Spleen (tissue), 7 donors: ENCODE results near the gene ZNF3.

Experiments
- CTCF ChIP-seq, 11 experiments: fragments of 200-600 bp in 7 of 11; fragments of 450-650 bp in 4 of 11; sonication (generic) in 4 of 11; IDR thresholded peaks in 8 of 11; conservative IDR thresholded peaks in 3 of 11; 1 replicate in 7 of 11; 2 replicates in 4 of 11; pipeline versions ENCODE4 v1.4.0 to v1.8.0; 2016 to 2021; ENCODE audit warnings: antibody characterized with exemption in 11 of 11, inconsistent platforms in 4 of 11, mild to moderate bottlenecking in 1 of 11
- POLR2A ChIP-seq, 3 donors: fragments of 450-650 bp; IDR thresholded peaks; one replicate each; pipeline ENCODE4 v1.5.1; 2017; ENCODE audit warnings: antibody characterized with exemption in 3 of 3, mild to moderate bottlenecking in 1 of 3
- donor health status: DM: no; HTN: no; CAD: no; lungs with moderate emphysema.
- donor health status: DM: no; HTN: no; CAD: no.
- donor health status: DM: no; HTN: no; CAD: no.

- no peak for TF ChIP-seq CTCF (IDR thresholded peaks at IDR 0.05 in 8 of 11, conservative IDR thresholded peaks at IDR 0.05 in 3 of 11)
- TF ChIP-seq POLR2A (IDR thresholded peaks at IDR 0.05) = no peak
These were observed 46.5 kb downstream of the ZNF3 start for GRCh38 chr7:100034871-100035510.
